AG09309 (cell line): ENCODE measurements around the gene VNN1.
"Not testable (repeated sequence)": the region's sequence is repeated elsewhere in the genome, so short reads cannot be mapped to it uniquely, and the experiment has no call there.

ENCODE experiments used
- DNase-seq: peaks from one replicate; pipeline ENCODE4 v3.0.0-alpha.2; 2010; ENCODE audit warnings: low read depth
- H3K4me3 ChIP-seq: 2 replicates; pipeline ENCODE4 v1.5.1; 2011; ENCODE audit warnings: mild to moderate bottlenecking, low read depth, low read length, moderate library complexity; ENCODE audit not compliant: control insufficient read depth
- TF ChIP-seq, protein P1 (sequence below): IDR thresholded peaks from 2 replicates; pipeline ENCODE4 v1.5.1; 2011; ENCODE audit warnings: mild to moderate bottlenecking, low read depth, low read length, inconsistent platforms; ENCODE audit not compliant: insufficient read depth, control insufficient read depth; ENCODE audit errors: missing control alignments

Gene VNN1

DNA sequence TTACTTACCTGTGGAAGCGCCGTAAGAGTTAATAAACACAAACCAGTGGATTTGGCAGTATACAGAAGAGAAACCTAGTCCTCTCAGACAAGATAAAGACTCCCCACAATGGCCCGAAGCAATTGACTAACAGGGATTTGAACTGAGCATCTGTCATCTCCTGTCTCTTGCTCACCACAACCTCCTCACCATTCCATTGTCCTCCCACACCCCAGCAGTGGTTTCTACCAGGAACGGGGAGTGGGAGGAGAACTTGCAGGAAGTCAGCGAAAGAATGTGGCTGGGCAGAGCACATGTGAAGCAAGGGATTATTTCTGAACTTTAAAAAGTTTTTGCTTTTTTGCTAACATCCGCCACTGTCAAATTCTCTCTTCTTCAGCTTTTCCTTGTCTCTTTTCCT is 30.3 kb downstream of the VNN1 start:
- TF ChIP-seq, protein P1, sequence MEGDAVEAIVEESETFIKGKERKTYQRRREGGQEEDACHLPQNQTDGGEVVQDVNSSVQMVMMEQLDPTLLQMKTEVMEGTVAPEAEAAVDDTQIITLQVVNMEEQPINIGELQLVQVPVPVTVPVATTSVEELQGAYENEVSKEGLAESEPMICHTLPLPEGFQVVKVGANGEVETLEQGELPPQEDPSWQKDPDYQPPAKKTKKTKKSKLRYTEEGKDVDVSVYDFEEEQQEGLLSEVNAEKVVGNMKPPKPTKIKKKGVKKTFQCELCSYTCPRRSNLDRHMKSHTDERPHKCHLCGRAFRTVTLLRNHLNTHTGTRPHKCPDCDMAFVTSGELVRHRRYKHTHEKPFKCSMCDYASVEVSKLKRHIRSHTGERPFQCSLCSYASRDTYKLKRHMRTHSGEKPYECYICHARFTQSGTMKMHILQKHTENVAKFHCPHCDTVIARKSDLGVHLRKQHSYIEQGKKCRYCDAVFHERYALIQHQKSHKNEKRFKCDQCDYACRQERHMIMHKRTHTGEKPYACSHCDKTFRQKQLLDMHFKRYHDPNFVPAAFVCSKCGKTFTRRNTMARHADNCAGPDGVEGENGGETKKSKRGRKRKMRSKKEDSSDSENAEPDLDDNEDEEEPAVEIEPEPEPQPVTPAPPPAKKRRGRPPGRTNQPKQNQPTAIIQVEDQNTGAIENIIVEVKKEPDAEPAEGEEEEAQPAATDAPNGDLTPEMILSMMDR, result no peak
- H3K4me3 ChIP-seq, result no peak overlapping the region
- DNase-seq, result peak; percentile 66

DNA sequence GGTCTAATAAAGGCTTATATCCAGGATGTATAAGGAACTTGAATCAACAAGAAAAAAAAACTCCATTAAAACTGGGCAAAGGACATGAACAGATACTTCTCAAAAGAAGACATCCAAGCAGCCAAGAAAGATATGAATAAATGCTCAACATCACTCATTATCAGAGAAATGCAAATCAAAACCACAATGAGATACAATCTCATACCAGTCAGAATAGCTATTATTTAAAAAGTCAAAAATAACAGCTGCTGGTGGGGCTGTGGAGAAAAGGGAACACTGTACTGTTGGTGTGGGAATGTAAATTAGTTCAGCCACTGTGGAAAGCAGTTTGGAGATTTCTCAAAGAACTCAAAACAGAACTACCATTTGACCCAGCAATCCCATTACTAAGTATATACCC is 34.8 kb downstream of the VNN1 start:
- DNase-seq, H3K4me3 ChIP-seq: not testable (repeated sequence)

DNA sequence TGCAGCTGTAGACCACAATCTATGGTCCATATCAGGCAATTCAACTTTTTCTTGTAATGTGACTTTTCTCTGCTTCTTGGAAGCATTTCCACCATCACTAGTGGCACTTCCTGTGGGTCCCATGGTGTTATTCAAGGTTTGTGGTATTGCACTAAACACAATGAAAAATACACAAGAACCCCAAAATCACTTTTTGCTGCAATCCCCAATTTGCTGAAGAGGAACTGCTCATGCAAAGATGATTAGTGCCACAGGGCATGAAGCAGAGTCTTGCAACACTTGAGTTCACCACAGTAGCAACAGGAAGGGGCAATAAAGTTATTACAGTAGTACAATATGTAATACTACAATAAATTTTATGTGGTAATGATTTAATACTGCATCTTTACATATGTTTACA is 38.1 kb downstream of the VNN1 start:
- no peak overlapping the region for H3K4me3 ChIP-seq
- no peak for DNase-seq
- TF ChIP-seq, protein P1, result no peak

DNA sequence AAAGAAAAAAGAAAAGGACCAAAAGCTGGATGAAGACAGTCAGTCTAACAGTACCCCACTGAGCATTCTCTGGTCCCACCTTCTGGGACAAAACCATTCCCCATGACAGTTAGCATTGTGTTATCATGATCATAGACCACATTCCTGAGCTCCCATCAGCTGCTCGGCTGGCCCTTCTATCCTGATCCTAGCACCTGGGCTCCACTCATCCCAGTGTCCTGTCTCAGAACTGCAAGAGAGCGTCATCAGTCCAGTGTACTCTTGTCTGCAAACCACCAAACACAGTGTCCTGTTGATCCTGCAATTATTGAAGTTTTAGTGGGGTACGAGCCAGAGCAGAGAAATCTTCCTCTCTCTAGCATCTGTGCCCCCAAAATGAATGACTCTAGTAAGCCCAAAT is 38.9 kb downstream of the VNN1 start:
- no peak overlapping the region for H3K4me3 ChIP-seq
- TF ChIP-seq, protein P1, result no peak
- no peak for DNase-seq

DNA sequence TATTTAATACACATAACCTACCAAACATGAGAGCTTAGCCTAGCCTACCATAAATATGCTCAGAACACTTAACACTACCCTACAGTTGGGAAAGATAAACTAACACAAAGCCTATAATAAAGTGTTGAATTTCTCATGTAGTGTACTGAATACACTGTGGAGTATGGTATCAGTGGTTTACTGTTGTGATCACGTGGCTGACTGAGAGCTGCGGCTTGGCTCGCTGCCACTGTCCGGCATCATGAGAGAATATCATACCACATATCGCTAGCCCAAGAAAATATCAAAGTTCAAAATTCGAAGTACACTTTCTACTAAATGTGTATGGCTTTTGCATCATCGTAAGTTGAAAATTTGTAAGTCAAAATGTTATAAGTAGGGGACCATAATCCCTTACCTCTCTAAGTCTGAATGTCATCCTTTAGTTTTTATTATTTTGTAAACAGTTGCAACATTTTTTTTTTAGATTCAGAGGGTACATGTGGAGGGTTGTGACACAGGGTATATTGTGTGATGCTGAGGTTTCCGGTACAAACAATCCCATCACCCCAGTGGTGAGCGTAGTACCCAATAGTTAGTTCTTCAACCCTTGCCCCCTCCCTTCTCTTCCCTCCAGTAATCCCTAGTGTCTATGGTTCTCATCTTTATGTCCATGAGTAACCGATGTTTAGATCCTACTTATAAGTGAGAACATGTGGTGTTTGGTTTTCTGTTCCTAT is 40.3 kb downstream of the VNN1 start:
- no peak for DNase-seq
- TF ChIP-seq, protein P1, result no peak
- no peak overlapping the region for H3K4me3 ChIP-seq

DNA sequence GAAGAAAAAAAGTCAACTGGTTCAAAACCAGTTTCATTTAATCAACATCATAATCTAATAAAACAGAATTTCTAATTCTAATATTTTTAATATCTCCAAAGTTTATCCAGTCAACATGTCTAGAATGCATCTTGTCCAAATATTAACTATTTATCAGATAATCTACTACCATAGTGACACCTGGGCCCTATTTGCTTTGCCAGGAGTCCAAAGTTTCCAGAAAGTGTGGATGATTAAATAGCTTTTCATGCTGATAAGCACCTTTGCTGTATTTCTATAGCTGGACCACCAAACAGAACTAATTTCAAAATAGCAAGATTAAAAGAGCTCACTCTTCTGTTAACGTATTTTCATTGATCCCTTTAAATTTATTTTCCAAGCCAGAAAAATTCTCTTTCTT is 42.6 kb downstream of the VNN1 start:
- no peak for DNase-seq
- TF ChIP-seq, protein P1, result no peak
- no peak overlapping the region for H3K4me3 ChIP-seq

DNA sequence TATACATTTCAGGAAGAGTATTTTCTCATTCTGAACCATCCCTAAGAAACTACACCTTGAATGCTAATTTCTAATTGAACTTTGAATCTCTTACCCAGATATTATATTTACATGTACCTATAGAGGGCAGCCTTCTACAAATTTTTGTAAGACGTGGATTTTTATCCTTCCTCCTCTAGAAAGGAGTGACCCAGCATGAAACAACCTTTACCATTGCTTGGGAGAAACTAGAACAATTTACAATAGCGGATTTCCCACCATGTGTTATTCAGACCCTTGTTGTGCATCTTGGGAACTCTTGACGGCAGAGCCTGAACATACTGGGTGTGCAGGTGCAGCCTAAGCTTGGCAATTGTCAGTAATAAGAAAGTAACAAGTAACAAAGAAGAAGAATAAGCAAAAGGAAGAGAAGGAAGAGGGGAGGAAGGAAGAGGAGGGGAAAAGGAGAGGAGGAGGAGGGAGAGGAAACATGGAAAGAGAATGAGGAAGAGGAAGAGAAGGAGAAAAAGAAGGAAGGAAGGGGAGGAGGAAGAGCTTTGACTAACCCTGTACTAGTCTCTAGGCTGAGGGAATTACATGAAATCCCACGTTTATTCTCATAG is 44.1 kb downstream of the VNN1 start:
- DNase-seq, result no peak
- no peak overlapping the region for H3K4me3 ChIP-seq
- TF ChIP-seq, protein P1, result peak; percentile 43
